ENCODE results near the gene ITGAL.
"Not testable (repeated sequence)": the region's sequence is repeated elsewhere in the genome, so short reads cannot be mapped to it uniquely, and the experiment has no call there.

Gene ITGAL

DNA sequence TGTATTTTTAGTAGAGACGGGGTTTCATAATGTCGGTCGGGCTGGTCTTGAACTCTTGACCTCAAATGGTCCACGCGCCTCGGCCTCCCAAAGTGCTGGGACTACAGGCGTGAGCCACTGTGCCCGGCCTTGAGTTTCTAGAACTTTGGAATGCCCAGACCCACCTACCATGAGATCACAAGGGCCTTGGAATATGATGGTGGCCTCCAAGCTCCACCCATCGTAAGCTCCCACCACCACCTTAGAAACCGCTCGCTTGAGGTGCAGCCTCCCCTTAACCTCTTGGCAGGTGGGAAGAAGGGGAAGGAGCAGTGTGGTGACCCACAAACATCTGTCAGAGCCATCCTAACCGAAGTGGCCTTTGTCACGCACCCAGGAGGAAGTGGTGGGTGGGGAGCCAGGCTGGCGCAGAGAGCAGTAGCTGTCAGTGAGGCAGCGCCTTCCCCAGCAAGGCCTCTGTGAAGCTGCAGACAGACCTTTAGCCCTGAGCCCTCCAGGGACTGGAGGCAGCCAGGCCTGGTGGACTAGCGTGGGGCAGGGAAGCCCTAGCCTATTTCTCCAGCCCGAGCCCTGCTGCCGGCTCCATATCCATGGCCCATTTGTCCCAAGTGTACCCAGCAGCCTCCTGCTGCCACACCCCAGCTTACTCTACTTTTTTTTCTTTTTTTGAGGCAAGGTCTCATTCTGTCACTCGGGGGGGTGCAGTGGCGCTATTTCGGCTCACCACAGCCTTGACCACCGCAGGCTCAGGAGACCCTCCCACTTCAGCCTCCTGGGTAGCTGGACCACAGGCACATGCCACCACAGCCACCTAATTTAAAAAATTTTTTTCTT, 13.8 kb upstream of the ITGAL start:
- no peak for TF ChIP-seq ZFX (IDR thresholded peaks at IDR 0.05; ENCODE audit: borderline replicate concordance)
- TF ChIP-seq, protein P1, sequence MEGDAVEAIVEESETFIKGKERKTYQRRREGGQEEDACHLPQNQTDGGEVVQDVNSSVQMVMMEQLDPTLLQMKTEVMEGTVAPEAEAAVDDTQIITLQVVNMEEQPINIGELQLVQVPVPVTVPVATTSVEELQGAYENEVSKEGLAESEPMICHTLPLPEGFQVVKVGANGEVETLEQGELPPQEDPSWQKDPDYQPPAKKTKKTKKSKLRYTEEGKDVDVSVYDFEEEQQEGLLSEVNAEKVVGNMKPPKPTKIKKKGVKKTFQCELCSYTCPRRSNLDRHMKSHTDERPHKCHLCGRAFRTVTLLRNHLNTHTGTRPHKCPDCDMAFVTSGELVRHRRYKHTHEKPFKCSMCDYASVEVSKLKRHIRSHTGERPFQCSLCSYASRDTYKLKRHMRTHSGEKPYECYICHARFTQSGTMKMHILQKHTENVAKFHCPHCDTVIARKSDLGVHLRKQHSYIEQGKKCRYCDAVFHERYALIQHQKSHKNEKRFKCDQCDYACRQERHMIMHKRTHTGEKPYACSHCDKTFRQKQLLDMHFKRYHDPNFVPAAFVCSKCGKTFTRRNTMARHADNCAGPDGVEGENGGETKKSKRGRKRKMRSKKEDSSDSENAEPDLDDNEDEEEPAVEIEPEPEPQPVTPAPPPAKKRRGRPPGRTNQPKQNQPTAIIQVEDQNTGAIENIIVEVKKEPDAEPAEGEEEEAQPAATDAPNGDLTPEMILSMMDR (IDR thresholded peaks at IDR 0.05), result no peak
- no peak overlapping the region for H3K27ac ChIP-seq

DNA sequence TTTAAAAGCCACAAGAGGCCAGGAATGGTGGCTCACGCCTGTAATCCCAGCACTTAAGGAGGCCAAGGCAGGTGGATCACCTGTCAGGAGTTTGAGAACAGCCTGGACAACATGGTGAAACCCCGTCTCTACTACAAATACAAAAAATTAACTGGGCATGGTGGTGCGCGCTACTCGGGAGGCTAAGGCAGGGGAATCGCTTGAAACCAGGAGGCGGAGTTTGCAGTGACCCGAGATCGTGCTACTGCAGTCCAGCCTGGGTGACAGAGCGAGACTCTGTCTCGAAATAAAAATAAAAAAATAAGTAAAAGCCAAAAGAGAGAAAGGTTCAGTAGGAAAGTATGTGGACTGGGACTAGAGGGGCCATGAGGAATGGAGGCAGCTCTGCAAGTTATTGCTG, 13.1 kb upstream of the ITGAL start:
- TF ChIP-seq, protein P1 (IDR thresholded peaks at IDR 0.05), result no peak
- TF ChIP-seq ZFX (IDR thresholded peaks at IDR 0.05; ENCODE audit: borderline replicate concordance), result no peak

DNA sequence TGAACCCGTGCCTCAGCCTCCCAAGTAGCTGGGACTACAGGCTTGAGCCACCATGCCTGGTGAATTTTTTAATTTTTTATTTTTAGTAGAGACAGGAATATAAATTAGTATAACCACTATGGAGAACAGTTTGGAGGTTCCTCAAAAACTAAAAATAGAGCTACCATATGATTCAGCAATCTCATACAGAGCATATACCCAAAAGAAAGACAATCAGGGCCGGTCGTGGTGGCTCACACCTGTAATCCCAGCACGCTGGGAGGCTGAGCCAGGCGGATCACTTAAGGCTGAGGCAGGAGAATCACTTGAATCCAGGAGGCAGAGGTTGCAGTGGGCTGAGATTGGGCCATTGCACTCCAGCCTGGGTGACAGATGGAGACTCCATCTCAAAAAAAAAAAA, 11.1 kb upstream of the ITGAL start:
- not testable (repeated sequence) for H3K27ac ChIP-seq

More for the DNA sequence above, 13.1 kb upstream of the ITGAL start:
- no peak overlapping the region for H3K27ac ChIP-seq

DNA sequence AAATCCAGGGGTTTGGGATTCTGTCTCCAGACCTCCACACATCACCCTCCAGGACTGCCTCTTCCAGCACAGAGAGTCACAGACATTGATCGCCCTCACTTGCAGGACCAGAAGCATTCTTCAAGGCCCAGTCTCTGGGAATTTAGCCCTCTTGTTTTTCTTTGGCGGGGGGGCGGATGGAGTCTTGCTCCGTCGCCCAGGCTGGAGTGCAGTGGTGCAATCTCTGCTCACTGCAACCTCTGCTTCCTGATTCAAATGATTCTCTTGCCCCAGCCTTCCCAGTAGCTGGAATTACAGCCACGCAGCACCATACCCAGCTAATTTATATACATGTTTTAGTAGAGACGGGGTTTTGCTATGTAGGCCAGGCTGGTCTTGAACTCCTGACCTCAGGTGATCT, 8.5 kb upstream of the ITGAL start:
- no peak overlapping the region for H3K27ac ChIP-seq
- TF ChIP-seq, protein P1 (IDR thresholded peaks at IDR 0.05), result no peak
- TF ChIP-seq ZFX (IDR thresholded peaks at IDR 0.05; ENCODE audit: borderline replicate concordance), result no peak

DNA sequence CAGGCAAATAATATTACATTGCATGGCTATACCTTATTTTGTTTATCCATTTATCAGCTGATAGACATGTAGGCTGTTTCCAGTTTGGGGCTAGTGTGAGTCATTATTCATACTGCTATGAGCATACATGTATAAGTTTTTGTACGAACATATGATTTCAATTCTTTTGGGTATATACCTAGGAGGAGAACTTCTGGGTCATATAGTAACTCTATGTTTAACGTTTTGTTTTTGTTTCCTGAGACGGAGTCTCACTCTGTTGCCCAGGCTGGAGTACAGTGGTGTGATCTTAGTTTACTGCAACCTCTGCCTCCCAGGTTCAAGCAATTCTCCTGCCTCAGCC, 2.4 kb upstream of the ITGAL start:
- TF ChIP-seq ZFX (IDR thresholded peaks at IDR 0.05; ENCODE audit: borderline replicate concordance), result no peak
- TF ChIP-seq, protein P1 (IDR thresholded peaks at IDR 0.05), result no peak
- no peak overlapping the region for H3K27ac ChIP-seq

DNA sequence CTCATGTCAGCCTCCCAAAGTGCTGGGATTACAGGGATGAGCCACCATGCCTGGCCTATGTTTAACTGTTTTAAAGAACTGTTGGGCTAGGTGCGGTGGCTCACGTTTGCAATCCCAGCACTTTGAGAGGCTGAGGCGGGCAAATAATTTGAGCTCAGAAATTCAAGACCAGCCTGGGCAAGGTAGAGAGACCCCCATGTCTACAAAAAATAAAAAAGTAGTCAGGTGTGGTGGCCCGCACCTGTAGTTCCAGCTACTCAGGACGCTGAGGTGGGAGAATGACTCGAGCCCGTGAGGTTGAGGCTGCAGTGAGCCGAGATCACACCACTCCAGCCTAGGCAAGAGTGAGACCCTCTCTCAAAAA, 1.9 kb upstream of the ITGAL start:
- no peak overlapping the region for H3K27ac ChIP-seq
- TF ChIP-seq, protein P1 (IDR thresholded peaks at IDR 0.05), result no peak
- TF ChIP-seq ZFX (IDR thresholded peaks at IDR 0.05; ENCODE audit: borderline replicate concordance), result no peak

DNA sequence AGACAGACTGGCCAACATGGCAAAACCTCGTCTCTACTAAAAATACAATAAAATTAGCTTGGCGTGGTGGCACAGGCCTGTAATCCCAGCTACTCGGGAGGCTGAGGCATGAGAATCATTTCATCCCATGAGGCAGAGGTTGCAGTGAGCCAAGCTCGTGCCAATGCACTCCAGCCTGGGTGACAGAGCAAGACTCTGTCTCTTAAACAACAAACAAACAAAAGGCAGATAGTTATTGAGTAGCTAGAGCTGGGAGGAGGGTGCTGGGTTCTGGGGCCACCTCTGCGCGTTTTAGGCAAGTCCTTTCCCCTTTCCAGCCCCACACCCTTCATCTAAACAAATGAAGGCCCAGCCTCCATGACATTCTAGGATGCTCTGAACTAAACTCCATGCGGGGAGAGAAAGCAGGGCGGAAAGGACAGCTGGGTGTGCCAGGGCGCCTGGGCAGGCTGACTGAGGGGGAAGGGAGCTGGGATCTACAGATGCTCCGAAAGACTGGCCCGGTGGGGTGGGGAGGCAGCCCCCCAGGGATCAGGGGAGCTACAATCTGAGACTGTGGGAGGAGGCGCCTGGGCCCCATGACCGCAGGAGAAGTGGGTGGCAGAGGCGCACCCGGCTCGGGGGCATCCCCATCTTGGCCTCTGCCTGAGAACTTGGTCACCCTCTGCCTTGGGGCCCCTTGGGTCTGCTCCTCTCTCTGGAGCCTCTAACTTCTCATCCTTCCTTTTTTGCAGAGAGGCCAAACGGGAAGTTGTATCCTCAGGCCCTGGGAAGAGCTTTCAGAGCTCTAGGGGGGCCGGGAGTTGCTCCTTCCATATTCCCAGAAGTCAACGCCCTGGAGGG, 910 bp downstream of the ITGAL start:
- TF ChIP-seq, protein P1 (IDR thresholded peaks at IDR 0.05), result no peak
- no peak for TF ChIP-seq ZFX (IDR thresholded peaks at IDR 0.05; ENCODE audit: borderline replicate concordance)
- H3K27ac ChIP-seq, result no peak overlapping the region

All from 22Rv1 (cell line).